ENCODE measurements around the gene SEMA4D.
"Not testable (repeated sequence)": the region's sequence is repeated elsewhere in the genome, so short reads cannot be mapped to it uniquely, and the experiment has no call there.

The SEMA4D gene

GRCh38 chr9:89349607-89350006, 148.3 kb downstream of the SEMA4D start:
- DNase-seq (ENCODE audit: low read depth) = no peak
- TF ChIP-seq CTCF (IDR thresholded peaks at IDR 0.05; ENCODE audit: low read length, missing control alignments) = no peak
- no peak overlapping the region for H3K4me3 ChIP-seq (replicated peaks; ENCODE audit: low read depth, low read length)

GRCh38 chr9:89347651-89348050, 150.3 kb downstream of the SEMA4D start:
- DNase-seq (ENCODE audit: low read depth) = no peak
- no peak overlapping the region for H3K4me3 ChIP-seq (replicated peaks; ENCODE audit: low read depth, low read length)
- TF ChIP-seq CTCF (IDR thresholded peaks at IDR 0.05; ENCODE audit: low read length, missing control alignments) = no peak

- H3K4me3 ChIP-seq (replicated peaks; ENCODE audit: low read depth, low read length) = no peak overlapping the region
- DNase-seq (ENCODE audit: low read depth) = no peak
- TF ChIP-seq CTCF (IDR thresholded peaks at IDR 0.05; ENCODE audit: low read length, missing control alignments) = no peak
These were observed 151.2 kb downstream of the SEMA4D start for GRCh38 chr9:89346696-89347095.

- no peak overlapping the region for H3K4me3 ChIP-seq (replicated peaks; ENCODE audit: low read depth, low read length)
- TF ChIP-seq CTCF (IDR thresholded peaks at IDR 0.05; ENCODE audit: low read length, missing control alignments) = no peak
- DNase-seq (ENCODE audit: low read depth) = no peak
These were observed 152.4 kb downstream of the SEMA4D start for GRCh38 chr9:89345476-89345875.

- H3K4me3 ChIP-seq (replicated peaks; ENCODE audit: low read depth, low read length); DNase-seq (ENCODE audit: low read depth): not testable (repeated sequence)
These were observed 154.1 kb downstream of the SEMA4D start for GRCh38 chr9:89343812-89344211.

GRCh38 chr9:89342948-89343347, 155.0 kb downstream of the SEMA4D start:
- DNase-seq (ENCODE audit: low read depth) = no peak
- TF ChIP-seq CTCF (IDR thresholded peaks at IDR 0.05; ENCODE audit: low read length, missing control alignments) = no peak
- H3K4me3 ChIP-seq (replicated peaks; ENCODE audit: low read depth, low read length) = no peak overlapping the region

- no peak overlapping the region for H3K4me3 ChIP-seq (replicated peaks; ENCODE audit: low read depth, low read length)
These were observed 155.7 kb downstream of the SEMA4D start for GRCh38 chr9:89342213-89342612.

More at GRCh38 chr9:89342213-89342612, 155.7 kb downstream of the SEMA4D start:
- no peak for DNase-seq (ENCODE audit: low read depth)
- no peak for TF ChIP-seq CTCF (IDR thresholded peaks at IDR 0.05; ENCODE audit: low read length, missing control alignments)

Data from fibroblast of pulmonary artery (primary cell).